Fibroblast of lung (primary cell): ENCODE results near the gene NUP210L. TPM values are rescaled to one million over a fixed set of nuclear protein-coding genes. Genes with fewer than 3 reads are reported as not detected.

Experiments
- DNase-seq, 2 donors: peaks; one replicate each; pipeline versions ENCODE4 v3.0.0 to v3.0.0-alpha.2; 2010; ENCODE audit warnings: low read depth in 2 of 2
- H2AFZ ChIP-seq: 2 replicates; pipeline ENCODE4 v1.5.1; 2012; ENCODE audit warnings: low read length, control low read depth, inconsistent platforms
- H3K27ac ChIP-seq: 2 replicates; pipeline ENCODE4 v1.5.1; 2011; ENCODE audit warnings: low read length, control low read depth; ENCODE audit not compliant: insufficient read depth
- H3K27me3 ChIP-seq: 2 replicates; pipeline ENCODE4 v1.5.1; 2011; ENCODE audit warnings: mild to moderate bottlenecking, low read length; ENCODE audit not compliant: control insufficient read depth, insufficient read depth
- H3K36me3 ChIP-seq: 2 replicates; pipeline ENCODE4 v1.5.1; 2011; ENCODE audit warnings: low read length; ENCODE audit not compliant: control insufficient read depth, insufficient read depth
- H3K4me1 ChIP-seq: 2 replicates; pipeline ENCODE4 v1.5.1; 2011; ENCODE audit warnings: low read length; ENCODE audit not compliant: control insufficient read depth, insufficient read depth; ENCODE audit errors: extremely low read depth
- H3K4me2 ChIP-seq: 2 replicates; pipeline ENCODE4 v1.5.1; 2011; ENCODE audit warnings: low read length, control low read depth; ENCODE audit not compliant: insufficient read depth; ENCODE audit errors: extremely low read depth
- H3K4me3 ChIP-seq, 4 experiments: fragments of 200-600 bp in 1 of 4; sonication (generic) in 1 of 4; replicated peaks in 1 of 4; 2 replicates each; pipeline ENCODE4 v1.5.1; 2011 to 2016; ENCODE audit warnings: low read length in 4 of 4, low read depth in 3 of 4, mild to moderate bottlenecking in 3 of 4, control low read depth in 2 of 4, inconsistent platforms in 1 of 4, mixed read lengths in 1 of 4; ENCODE audit not compliant: insufficient read depth in 1 of 4; ENCODE audit errors: control extremely low read depth in 1 of 4
- H3K79me2 ChIP-seq: 2 replicates; pipeline ENCODE4 v1.5.1; 2012; ENCODE audit warnings: mild to moderate bottlenecking, low read length, inconsistent platforms; ENCODE audit not compliant: control insufficient read depth, insufficient read depth
- H3K9ac ChIP-seq: 2 replicates; pipeline ENCODE4 v1.5.1; 2011; ENCODE audit warnings: mild to moderate bottlenecking, low read length, control low read depth; ENCODE audit not compliant: insufficient read depth
- H3K9me3 ChIP-seq: 2 replicates; pipeline ENCODE4 v1.5.1; 2012; ENCODE audit warnings: low read depth, low read length; ENCODE audit not compliant: control insufficient read depth, insufficient read depth
- H4K20me1 ChIP-seq: 2 replicates; pipeline ENCODE4 v1.5.1; 2011; ENCODE audit warnings: low read length; ENCODE audit not compliant: control insufficient read depth, insufficient read depth; ENCODE audit errors: extremely low read depth
- EZH2 ChIP-seq: IDR thresholded peaks from 2 replicates; pipeline ENCODE4 v1.5.1; 2012; ENCODE audit warnings: low read length, control low read depth, mild to moderate bottlenecking; ENCODE audit errors: missing control alignments
- polyA plus RNA-seq, 2 donors: library from polyadenylated mRNA; depleted of rRNA in 1 of 2; stranded (reverse) in 1 of 2; unstranded in 1 of 2; fragments of >200 nt; gene quantifications; 2 replicates each; pipeline ENCODE4 v1.2.1, GENCODE V29; 2011 to 2012; ENCODE audit warnings: missing spikeins in 1 of 2
- total RNA-seq: library from RNA; depleted of rRNA; stranded (reverse); fragments of >200 nt; gene quantifications from 2 replicates; pipeline ENCODE4 v1.2.1, GENCODE V29; 2014
- TF ChIP-seq, protein P1 (sequence below), 2 donors: IDR thresholded peaks in 1 of 2; conservative IDR thresholded peaks in 1 of 2; 1 replicate in 1 of 2; 2 replicates in 1 of 2; pipeline ENCODE4 v1.5.1; 2011 to 2012; ENCODE audit warnings: low read length in 2 of 2, control low read depth in 1 of 2, inconsistent platforms in 1 of 2, low read depth in 1 of 2, mild to moderate bottlenecking in 1 of 2

NUP210L gene
- total and polyA plus RNA-seq, 2 donors (not counting 1 experiment from before 2014, with no cell fraction given), result 0.08 to 0.17 TPM

GRCh38 chr1:154176337-154176736 is 21.5 kb upstream of the NUP210L start:
- peaks cover 91% of the 10 kb centered on the region for H3K79me2 ChIP-seq
- no peak for TF ChIP-seq EZH2
- TF ChIP-seq, protein P1, sequence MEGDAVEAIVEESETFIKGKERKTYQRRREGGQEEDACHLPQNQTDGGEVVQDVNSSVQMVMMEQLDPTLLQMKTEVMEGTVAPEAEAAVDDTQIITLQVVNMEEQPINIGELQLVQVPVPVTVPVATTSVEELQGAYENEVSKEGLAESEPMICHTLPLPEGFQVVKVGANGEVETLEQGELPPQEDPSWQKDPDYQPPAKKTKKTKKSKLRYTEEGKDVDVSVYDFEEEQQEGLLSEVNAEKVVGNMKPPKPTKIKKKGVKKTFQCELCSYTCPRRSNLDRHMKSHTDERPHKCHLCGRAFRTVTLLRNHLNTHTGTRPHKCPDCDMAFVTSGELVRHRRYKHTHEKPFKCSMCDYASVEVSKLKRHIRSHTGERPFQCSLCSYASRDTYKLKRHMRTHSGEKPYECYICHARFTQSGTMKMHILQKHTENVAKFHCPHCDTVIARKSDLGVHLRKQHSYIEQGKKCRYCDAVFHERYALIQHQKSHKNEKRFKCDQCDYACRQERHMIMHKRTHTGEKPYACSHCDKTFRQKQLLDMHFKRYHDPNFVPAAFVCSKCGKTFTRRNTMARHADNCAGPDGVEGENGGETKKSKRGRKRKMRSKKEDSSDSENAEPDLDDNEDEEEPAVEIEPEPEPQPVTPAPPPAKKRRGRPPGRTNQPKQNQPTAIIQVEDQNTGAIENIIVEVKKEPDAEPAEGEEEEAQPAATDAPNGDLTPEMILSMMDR (conservative IDR thresholded peaks at IDR 0.05 in 1 of 2, IDR thresholded peaks at IDR 0.05 in 1 of 2; ENCODE audit: low read depth in 1 of 2, low read length in 2 of 2), result no peak
- H3K27me3 ChIP-seq, result no peaks in the 10 kb centered on the region
- H3K9me3 ChIP-seq, result no peaks in the 10 kb centered on the region
- peaks cover 6% of the 10 kb centered on the region for H4K20me1 ChIP-seq
- peaks cover 15% of the 10 kb centered on the region for H3K4me1 ChIP-seq
- H3K4me3 ChIP-seq, result no peak overlapping the region
- H3K36me3 ChIP-seq, result peaks cover 15% of the 10 kb centered on the region
- no peak overlapping the region for H3K27ac ChIP-seq
- no peak overlapping the region for H3K4me2 ChIP-seq
- H2AFZ ChIP-seq, result no peak overlapping the region
- peak; percentile 73 to 79 for DNase-seq
- no peak overlapping the region for H3K9ac ChIP-seq

GRCh38 chr1:154174654-154175053 is 19.8 kb upstream of the NUP210L start:
- no peak overlapping the region for H3K4me2 ChIP-seq
- H3K9me3 ChIP-seq, result no peaks in the 10 kb centered on the region
- no peak overlapping the region for H3K27ac ChIP-seq
- peaks cover 25% of the 10 kb centered on the region for H3K36me3 ChIP-seq
- H3K9ac ChIP-seq, result no peak overlapping the region
- DNase-seq, result no peak
- H3K4me1 ChIP-seq, result peaks cover 9% of the 10 kb centered on the region
- H2AFZ ChIP-seq, result no peak overlapping the region
- H3K4me3 ChIP-seq, result no peak overlapping the region
- TF ChIP-seq, protein P1 (conservative IDR thresholded peaks at IDR 0.05 in 1 of 2, IDR thresholded peaks at IDR 0.05 in 1 of 2; ENCODE audit: low read depth in 1 of 2, low read length in 2 of 2), result no peak
- no peak for TF ChIP-seq EZH2
- peaks cover 85% of the 10 kb centered on the region for H3K79me2 ChIP-seq
- H4K20me1 ChIP-seq, result peaks cover 4% of the 10 kb centered on the region
- no peaks in the 10 kb centered on the region for H3K27me3 ChIP-seq

DNA sequence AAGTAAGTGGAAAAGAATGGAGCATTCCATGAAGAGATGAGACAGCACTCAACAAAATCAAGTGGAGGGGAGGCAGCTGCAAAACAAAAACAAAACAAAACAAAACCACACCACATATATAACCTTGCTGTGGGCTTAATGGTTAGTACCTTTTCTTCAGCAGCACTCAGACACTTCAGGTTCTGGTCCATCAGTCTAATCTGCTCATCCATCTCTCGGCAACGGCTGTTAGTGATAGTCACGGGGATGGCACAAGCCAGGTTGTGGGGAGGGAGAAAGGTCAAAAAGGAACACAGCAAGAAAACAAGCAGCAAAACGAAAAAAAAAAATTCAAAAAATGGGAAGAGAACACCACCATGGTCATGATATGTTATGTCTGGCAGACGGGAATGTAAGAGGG is 17.0 kb upstream of the NUP210L start:
- Histone ChIP-seq H3K9me3 (no peaks in the 10 kb centered on the region), H4K20me1 (peaks cover 2% of the 10 kb centered on the region), H2AFZ (no peak overlapping the region), H3K4me2 (no peak overlapping the region), H3K27me3 (no peaks in the 10 kb centered on the region), H3K4me1 (peaks cover 2% of the 10 kb centered on the region), H3K27ac (no peak overlapping the region), H3K4me3 (no peak overlapping the region), H3K9ac (no peak overlapping the region), H3K36me3 (peaks cover 32% of the 10 kb centered on the region), H3K79me2 (peaks cover 63% of the 10 kb centered on the region)
- TF ChIP-seq EZH2, result no peak
- TF ChIP-seq, protein P1 (conservative IDR thresholded peaks at IDR 0.05 in 1 of 2, IDR thresholded peaks at IDR 0.05 in 1 of 2; ENCODE audit: low read depth in 1 of 2, low read length in 2 of 2), result no peak
- DNase-seq, result no peak
